Measurements from ENCODE around the gene C1orf21.

DNA sequence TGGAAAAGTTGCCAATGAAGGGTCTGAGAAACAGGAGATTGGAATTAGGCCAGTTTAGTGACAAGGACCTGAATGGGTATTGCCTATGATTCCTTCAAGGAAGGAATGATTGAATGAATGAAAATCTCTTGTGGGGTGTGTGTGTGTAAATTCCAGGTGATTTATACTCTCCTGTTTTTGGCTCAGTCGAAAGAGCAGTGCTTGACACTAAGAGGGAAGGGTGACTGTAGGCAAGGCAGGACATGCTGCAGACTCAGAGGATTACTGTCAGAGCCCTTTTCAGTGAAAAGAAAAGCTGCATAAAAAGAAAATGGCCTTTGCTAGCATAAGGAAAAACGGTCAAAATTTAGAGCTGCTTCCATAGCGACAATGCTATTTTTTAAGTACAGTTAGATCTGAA lies 30.1 kb downstream of the C1orf21 start:
- TF ChIP-seq, protein P1, sequence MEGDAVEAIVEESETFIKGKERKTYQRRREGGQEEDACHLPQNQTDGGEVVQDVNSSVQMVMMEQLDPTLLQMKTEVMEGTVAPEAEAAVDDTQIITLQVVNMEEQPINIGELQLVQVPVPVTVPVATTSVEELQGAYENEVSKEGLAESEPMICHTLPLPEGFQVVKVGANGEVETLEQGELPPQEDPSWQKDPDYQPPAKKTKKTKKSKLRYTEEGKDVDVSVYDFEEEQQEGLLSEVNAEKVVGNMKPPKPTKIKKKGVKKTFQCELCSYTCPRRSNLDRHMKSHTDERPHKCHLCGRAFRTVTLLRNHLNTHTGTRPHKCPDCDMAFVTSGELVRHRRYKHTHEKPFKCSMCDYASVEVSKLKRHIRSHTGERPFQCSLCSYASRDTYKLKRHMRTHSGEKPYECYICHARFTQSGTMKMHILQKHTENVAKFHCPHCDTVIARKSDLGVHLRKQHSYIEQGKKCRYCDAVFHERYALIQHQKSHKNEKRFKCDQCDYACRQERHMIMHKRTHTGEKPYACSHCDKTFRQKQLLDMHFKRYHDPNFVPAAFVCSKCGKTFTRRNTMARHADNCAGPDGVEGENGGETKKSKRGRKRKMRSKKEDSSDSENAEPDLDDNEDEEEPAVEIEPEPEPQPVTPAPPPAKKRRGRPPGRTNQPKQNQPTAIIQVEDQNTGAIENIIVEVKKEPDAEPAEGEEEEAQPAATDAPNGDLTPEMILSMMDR (IDR thresholded peaks at IDR 0.05; ENCODE audit: low read length) = no peak
- no peak for TF ChIP-seq EZH2 (IDR thresholded peaks at IDR 0.05; ENCODE audit: borderline replicate concordance, low read length)
